ENCODE results near the gene OR9A2. TPM values are rescaled to one million over a fixed set of nuclear protein-coding genes. Genes with fewer than 3 reads are reported as not detected.

The OR9A2 gene
- total RNA-seq, 1 experiment from 2014 or later: not detected

GRCh38 chr7:143013473-143013872 lies 13.5 kb downstream of the OR9A2 start:
- intact Hi-C loops (cut with micrococcal nuclease; ENCODE audit: unreplicated experiment): no loop called here
- no peak overlapping the region for H3K4me2 ChIP-seq
- CTCF ChIA-PET: interaction anchor here (1.6 kb wide), 1 partner anchor 202 kb away, joined by 8 read pairs; no protein-coding TSS in a partner anchor
- no peaks in the 10 kb centered on the region for H3K27me3 ChIP-seq (ENCODE audit: insufficient read depth, low read depth)
- POLR2A ChIA-PET (ENCODE audit: unreplicated experiment): no interaction called here
- no peaks in the 10 kb centered on the region for H3K36me3 ChIP-seq (ENCODE audit: low read depth)
- BruUV-seq (replicated peaks): no TSS peak
- no peak overlapping the region for H2AFZ ChIP-seq
- no peak for DNase-seq
- H3K79me2 ChIP-seq (ENCODE audit: low read depth): no peaks in the 10 kb centered on the region
- no peak for TF ChIP-seq CTCF (conservative IDR thresholded peaks at IDR 0.05)
- no peak for TF ChIP-seq EZH2 (IDR thresholded peaks at IDR 0.05; ENCODE audit: low read depth)
- no peak overlapping the region for H3K27ac ChIP-seq
- no peaks in the 10 kb centered on the region; the same call in 1 of the 2 replicates for H3K4me1 ChIP-seq (replicated peaks; ENCODE audit: insufficient read depth)
- no peaks in the 10 kb centered on the region for H3K9me2 ChIP-seq (ENCODE audit: insufficient read depth)
- H3F3A ChIP-seq (ENCODE audit: insufficient read depth, low read depth): no peaks in the 10 kb centered on the region
- H3K4me3 ChIP-seq: no peak overlapping the region
- H3K9me3 ChIP-seq (ENCODE audit: insufficient read depth, low read depth): no peaks in the 10 kb centered on the region
- no peaks in the 10 kb centered on the region for H4K20me1 ChIP-seq (ENCODE audit: insufficient read depth)

GRCh38 chr7:143012409-143012808 lies 14.5 kb downstream of the OR9A2 start:
- H3K9me3 ChIP-seq (ENCODE audit: insufficient read depth, low read depth): no peaks in the 10 kb centered on the region
- no peaks in the 10 kb centered on the region for H4K20me1 ChIP-seq (ENCODE audit: insufficient read depth)
- no TSS peak for BruUV-seq (replicated peaks)
- no peak for TF ChIP-seq CTCF (conservative IDR thresholded peaks at IDR 0.05)
- no peak for TF ChIP-seq EZH2 (IDR thresholded peaks at IDR 0.05; ENCODE audit: low read depth)
- H2AFZ ChIP-seq: no peak overlapping the region
- ChIA-PET CTCF (interaction anchor here (0.6 kb wide), 1 partner anchor 389 kb away, joined by 5 read pairs; no protein-coding TSS in a partner anchor), POLR2A (ENCODE audit: unreplicated experiment) (no interaction called here)
- no peaks in the 10 kb centered on the region for H3K9me2 ChIP-seq (ENCODE audit: insufficient read depth)
- intact Hi-C loops (cut with micrococcal nuclease; ENCODE audit: unreplicated experiment): no loop called here
- no peaks in the 10 kb centered on the region for H3K36me3 ChIP-seq (ENCODE audit: low read depth)
- no peak for DNase-seq
- no peaks in the 10 kb centered on the region; the same call in 1 of the 2 replicates for H3K4me1 ChIP-seq (replicated peaks; ENCODE audit: insufficient read depth)
- no peaks in the 10 kb centered on the region for H3K79me2 ChIP-seq (ENCODE audit: low read depth)
- no peak overlapping the region for H3K4me3 ChIP-seq
- no peaks in the 10 kb centered on the region for H3F3A ChIP-seq (ENCODE audit: insufficient read depth, low read depth)
- no peak overlapping the region for H3K4me2 ChIP-seq
- H3K27me3 ChIP-seq (ENCODE audit: insufficient read depth, low read depth): no peaks in the 10 kb centered on the region
- no peak overlapping the region for H3K27ac ChIP-seq

GRCh38 chr7:143012001-143012400 lies 14.9 kb downstream of the OR9A2 start:
- Histone ChIP-seq H3K9me3 (ENCODE audit: insufficient read depth, low read depth) (no peaks in the 10 kb centered on the region), H2AFZ (no peak overlapping the region), H3K27ac (no peak overlapping the region), H3K27me3 (ENCODE audit: insufficient read depth, low read depth) (no peaks in the 10 kb centered on the region), H3K79me2 (ENCODE audit: low read depth) (no peaks in the 10 kb centered on the region), H3K4me3 (no peak overlapping the region), H3K9me2 (ENCODE audit: insufficient read depth) (no peaks in the 10 kb centered on the region), H3K36me3 (ENCODE audit: low read depth) (no peaks in the 10 kb centered on the region), H4K20me1 (ENCODE audit: insufficient read depth) (no peaks in the 10 kb centered on the region), H3F3A (ENCODE audit: insufficient read depth, low read depth) (no peaks in the 10 kb centered on the region), H3K4me2 (no peak overlapping the region), H3K4me1 (replicated peaks; ENCODE audit: insufficient read depth) (no peaks in the 10 kb centered on the region; the same call in 1 of the 2 replicates)
- no TSS peak for BruUV-seq (replicated peaks)
- DNase-seq: no peak
- intact Hi-C loops (cut with micrococcal nuclease; ENCODE audit: unreplicated experiment): no loop called here
- POLR2A ChIA-PET (ENCODE audit: unreplicated experiment): no interaction called here
- CTCF ChIA-PET: interaction anchor here (0.6 to 0.8 kb wide), 2 partner anchors 203 to 989 kb away, joined by 3 read pairs; no protein-coding TSS in a partner anchor
- no peak for TF ChIP-seq EZH2 (IDR thresholded peaks at IDR 0.05; ENCODE audit: low read depth)
- no peak for TF ChIP-seq CTCF (conservative IDR thresholded peaks at IDR 0.05)
